ENCODE results near the gene HDAC4. TPM values are rescaled to one million over a fixed set of nuclear protein-coding genes. Genes with fewer than 3 reads are reported as not detected.

HDAC4 gene
- total and polyA plus RNA-seq, 2 experiments from 2014 or later: 9.3 to 10.8 TPM

GRCh38 chr2:239355724-239356123 is 45.1 kb downstream of the HDAC4 start:
- Histone ChIP-seq H3K36me3 (replicated peaks; ENCODE audit: insufficient read depth, low read depth) (no peaks in the 10 kb centered on the region), H3K4me2 (no peak overlapping the region), H2AFZ (no peak overlapping the region), H3K27me3 (no peaks in the 10 kb centered on the region), H3K4me1 (ENCODE audit: insufficient read depth) (peaks cover 8% of the 10 kb centered on the region), H4K20me1 (ENCODE audit: insufficient read depth, poor library complexity, severe bottlenecking) (no peaks in the 10 kb centered on the region), H3K9me3 (ENCODE audit: low read depth) (peaks cover 6% of the 10 kb centered on the region), H3K4me3 (no peak overlapping the region), H3K27ac (peak overlapping the region; percentile 45), H3K9me2 (replicated peaks; ENCODE audit: insufficient read depth) (no peaks in the 10 kb centered on the region), H3K79me2 (peaks cover 56% of the 10 kb centered on the region)
- DNase-seq (ENCODE audit: low spot score): no peak
- no peak for TF ChIP-seq EZH2phosphoT487 (IDR thresholded peaks at IDR 0.05; ENCODE audit: low read depth, severe bottlenecking, unreplicated experiment)
- TF ChIP-seq EZH2 (IDR thresholded peaks at IDR 0.05; ENCODE audit: borderline replicate concordance): no peak
- TF ChIP-seq, protein P1, sequence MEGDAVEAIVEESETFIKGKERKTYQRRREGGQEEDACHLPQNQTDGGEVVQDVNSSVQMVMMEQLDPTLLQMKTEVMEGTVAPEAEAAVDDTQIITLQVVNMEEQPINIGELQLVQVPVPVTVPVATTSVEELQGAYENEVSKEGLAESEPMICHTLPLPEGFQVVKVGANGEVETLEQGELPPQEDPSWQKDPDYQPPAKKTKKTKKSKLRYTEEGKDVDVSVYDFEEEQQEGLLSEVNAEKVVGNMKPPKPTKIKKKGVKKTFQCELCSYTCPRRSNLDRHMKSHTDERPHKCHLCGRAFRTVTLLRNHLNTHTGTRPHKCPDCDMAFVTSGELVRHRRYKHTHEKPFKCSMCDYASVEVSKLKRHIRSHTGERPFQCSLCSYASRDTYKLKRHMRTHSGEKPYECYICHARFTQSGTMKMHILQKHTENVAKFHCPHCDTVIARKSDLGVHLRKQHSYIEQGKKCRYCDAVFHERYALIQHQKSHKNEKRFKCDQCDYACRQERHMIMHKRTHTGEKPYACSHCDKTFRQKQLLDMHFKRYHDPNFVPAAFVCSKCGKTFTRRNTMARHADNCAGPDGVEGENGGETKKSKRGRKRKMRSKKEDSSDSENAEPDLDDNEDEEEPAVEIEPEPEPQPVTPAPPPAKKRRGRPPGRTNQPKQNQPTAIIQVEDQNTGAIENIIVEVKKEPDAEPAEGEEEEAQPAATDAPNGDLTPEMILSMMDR (IDR thresholded peaks at IDR 0.05; ENCODE audit: poor library complexity): no peak
- 82% methylated on average over 3 of the region's 3 CpGs for WGBS (ENCODE audit: low lambda C conversion rate, missing lambda C conversion rate)

DNA sequence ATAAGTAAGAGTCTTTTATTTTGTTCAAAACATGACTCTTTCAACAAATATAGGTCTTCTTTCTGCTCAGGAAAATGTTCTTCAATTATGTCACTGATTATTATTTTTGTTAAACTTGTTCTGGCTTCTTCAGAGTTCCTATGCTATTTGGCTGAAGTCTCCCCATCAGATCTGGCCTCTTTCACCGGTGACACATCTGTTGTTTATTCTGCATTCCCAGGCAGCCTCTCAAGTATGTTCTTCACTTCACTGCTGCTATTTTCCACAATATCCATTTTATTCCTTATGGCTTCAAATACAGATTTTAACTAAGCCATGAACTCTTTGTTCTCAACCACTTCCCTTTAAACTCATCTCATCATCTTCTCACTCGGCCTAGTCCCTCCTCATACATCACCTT is 45.7 kb downstream of the HDAC4 start:
- Histone ChIP-seq H3K4me2 (no peak overlapping the region), H3K36me3 (replicated peaks; ENCODE audit: insufficient read depth, low read depth) (no peaks in the 10 kb centered on the region), H3K27ac (peak overlapping the region; percentile 45), H3K27me3 (no peaks in the 10 kb centered on the region), H3K79me2 (peaks cover 60% of the 10 kb centered on the region), H3K9me2 (replicated peaks; ENCODE audit: insufficient read depth) (no peaks in the 10 kb centered on the region), H3K9me3 (ENCODE audit: low read depth) (peaks cover 6% of the 10 kb centered on the region), H3K4me1 (ENCODE audit: insufficient read depth) (peaks cover 5% of the 10 kb centered on the region), H3K4me3 (no peak overlapping the region), H2AFZ (no peak overlapping the region), H4K20me1 (ENCODE audit: insufficient read depth, poor library complexity, severe bottlenecking) (no peaks in the 10 kb centered on the region)
- TF ChIP-seq EZH2 (IDR thresholded peaks at IDR 0.05; ENCODE audit: borderline replicate concordance) (no peak), EZH2phosphoT487 (IDR thresholded peaks at IDR 0.05; ENCODE audit: low read depth, severe bottlenecking, unreplicated experiment) (no peak)
- TF ChIP-seq, protein P1 (IDR thresholded peaks at IDR 0.05; ENCODE audit: poor library complexity): no peak
- DNase-seq (ENCODE audit: low spot score): no peak
- 83% methylated on average over 2 of the region's 2 CpGs for WGBS (ENCODE audit: low lambda C conversion rate, missing lambda C conversion rate)

- H3K9me3 ChIP-seq (ENCODE audit: low read depth): peaks cover 6% of the 10 kb centered on the region
- H3K4me3 ChIP-seq: no peak overlapping the region
- H3K27me3 ChIP-seq: no peaks in the 10 kb centered on the region
- no peaks in the 10 kb centered on the region for H3K9me2 ChIP-seq (replicated peaks; ENCODE audit: insufficient read depth)
- 94% methylated on average over 2 of the region's 2 CpGs for WGBS (ENCODE audit: low lambda C conversion rate, missing lambda C conversion rate)
- H3K4me1 ChIP-seq (ENCODE audit: insufficient read depth): peaks cover 5% of the 10 kb centered on the region
- H4K20me1 ChIP-seq (ENCODE audit: insufficient read depth, poor library complexity, severe bottlenecking): no peaks in the 10 kb centered on the region
- DNase-seq (ENCODE audit: low spot score): no peak
- H3K4me2 ChIP-seq: no peak overlapping the region
- H2AFZ ChIP-seq: no peak overlapping the region
- H3K36me3 ChIP-seq (replicated peaks; ENCODE audit: insufficient read depth, low read depth): no peaks in the 10 kb centered on the region
- peaks cover 60% of the 10 kb centered on the region for H3K79me2 ChIP-seq
- H3K27ac ChIP-seq: peak overlapping the region; percentile 45
- TF ChIP-seq EZH2phosphoT487 (IDR thresholded peaks at IDR 0.05; ENCODE audit: low read depth, severe bottlenecking, unreplicated experiment) (no peak), EZH2 (IDR thresholded peaks at IDR 0.05; ENCODE audit: borderline replicate concordance) (no peak)
- TF ChIP-seq, protein P1 (IDR thresholded peaks at IDR 0.05; ENCODE audit: poor library complexity): no peak
Measured at GRCh38 chr2:239354791-239355136, 46.1 kb downstream of the HDAC4 start.
